GM18505 (cell line): Measurements from ENCODE around the gene CTSV.
"Not testable (repeated sequence)": the region's sequence is repeated elsewhere in the genome, so short reads cannot be mapped to it uniquely, and the experiment has no call there.

Experiments
- ATAC-seq: cut with Tn5 transposase; IDR thresholded peaks from one replicate; pipeline ENCODE4 v1.9.1; 2021; ENCODE audit not compliant: unreplicated experiment

CTSV gene

DNA sequence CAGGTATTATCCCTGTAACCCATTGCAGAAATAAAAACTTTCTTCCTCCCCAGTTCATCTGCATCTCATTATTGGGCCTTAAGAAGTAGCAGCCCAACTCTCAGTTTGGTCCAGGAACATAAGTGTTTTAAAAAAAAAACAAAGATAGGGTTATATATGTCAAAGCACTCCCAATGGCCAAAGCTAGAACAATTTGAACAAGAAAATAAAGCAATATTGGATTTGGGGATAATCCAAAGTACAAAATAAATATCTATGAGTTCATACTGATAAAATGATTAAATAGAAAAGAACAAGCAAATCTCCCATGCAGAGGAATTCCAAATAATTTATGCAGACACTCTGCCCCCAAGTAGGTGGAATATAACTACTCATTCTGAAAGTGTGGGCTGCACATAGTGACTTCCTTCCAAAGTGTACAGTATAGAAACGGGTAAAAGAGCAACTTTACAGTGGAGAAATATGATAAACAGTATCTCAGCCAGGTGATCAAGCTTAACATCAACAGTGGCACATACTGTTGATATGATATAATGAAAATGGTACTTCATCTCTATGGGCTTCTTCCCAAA is 49.1 kb downstream of the CTSV start:
- ATAC-seq = not testable (repeated sequence)

DNA sequence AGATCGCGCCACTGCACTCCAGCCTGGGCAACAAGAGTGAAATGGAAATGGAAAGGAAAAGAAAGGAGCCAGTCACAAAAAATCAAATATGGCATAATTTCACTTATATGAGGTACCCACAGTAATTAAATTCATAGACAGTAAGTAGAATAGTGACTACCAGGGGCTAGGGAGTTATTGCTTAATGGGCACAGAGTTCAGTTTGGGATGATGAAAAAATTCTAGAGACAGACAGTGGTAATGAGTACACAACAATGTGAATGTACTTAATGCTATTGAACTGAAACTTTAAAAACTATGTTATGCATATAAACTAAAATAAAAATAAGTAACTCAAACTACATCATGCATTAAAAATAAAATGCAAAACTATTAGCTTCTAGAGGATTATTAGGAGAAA is 54.1 kb downstream of the CTSV start:
- ATAC-seq = not testable (repeated sequence)

DNA sequence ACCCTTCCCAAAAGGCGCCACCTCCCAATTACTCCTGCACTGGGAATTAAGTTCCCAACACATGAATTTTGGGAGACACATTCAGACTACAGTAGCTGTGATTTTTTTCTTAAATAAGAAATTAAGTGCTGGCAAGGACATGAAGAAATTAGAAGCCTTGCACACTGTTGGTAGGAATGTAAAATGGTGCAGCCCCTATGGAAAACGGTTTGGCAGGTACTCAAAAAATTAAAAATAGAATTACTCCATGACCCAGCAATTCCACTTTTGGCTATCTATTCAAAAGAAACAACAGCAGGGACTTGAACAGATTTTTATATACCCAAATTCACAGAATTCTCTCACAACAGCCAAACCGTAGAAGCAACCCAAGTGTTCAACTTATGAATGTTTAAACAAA is 54.8 kb downstream of the CTSV start:
- ATAC-seq = not testable (repeated sequence)

DNA sequence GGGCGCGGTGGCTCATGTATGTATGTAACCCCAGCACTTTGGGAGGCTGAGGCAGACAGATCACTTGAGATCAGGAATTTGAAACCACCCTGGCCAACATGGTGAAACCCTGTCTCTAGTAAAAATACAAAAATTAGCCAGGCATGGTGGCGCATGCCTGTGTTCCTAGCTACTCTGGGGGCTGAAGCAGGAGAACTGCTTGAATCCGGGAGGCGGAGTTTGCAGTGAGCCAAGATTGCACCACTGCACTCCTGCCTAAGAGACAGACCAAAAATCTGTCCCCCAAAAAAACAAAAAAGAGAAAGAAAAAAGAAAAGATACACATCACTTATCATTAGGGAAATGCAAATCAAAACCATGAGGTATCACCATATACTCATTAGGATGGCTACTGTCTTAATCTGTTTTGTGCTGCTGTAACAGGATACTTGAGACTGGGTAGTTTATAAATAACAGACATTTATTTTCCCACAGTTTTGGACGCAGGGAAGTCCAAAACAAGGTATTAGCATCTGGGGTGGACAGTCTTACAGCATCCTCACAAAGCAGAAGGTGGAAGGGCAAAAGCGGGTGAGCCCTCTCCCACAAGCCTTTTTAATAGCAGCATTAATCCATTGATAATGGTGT is 55.3 kb downstream of the CTSV start:
- not testable (repeated sequence) for ATAC-seq
